Chondrocyte (in vitro differentiated cells): ENCODE data around the gene LPP. TPM values are rescaled to one million over a fixed set of nuclear protein-coding genes. Genes with fewer than 3 reads are reported as not detected.

Experiments
- DNase-seq: peaks from one replicate; pipeline ENCODE4 v3.0.0; 2021; ENCODE audit warnings: mixed read lengths, low spot score
- H3K27ac Mint-ChIP-seq: one replicate; pipeline ENCODE4 v1.8.0; 2021; ENCODE audit warnings: mild to moderate bottlenecking, moderate library complexity, mixed read lengths; ENCODE audit not compliant: unreplicated experiment
- H3K27me3 Mint-ChIP-seq: 2 replicates; pipeline ENCODE4 v1.8.0; 2021; ENCODE audit warnings: low read depth, mixed read lengths
- H3K36me3 Mint-ChIP-seq: 2 replicates; pipeline ENCODE4 v1.8.0; 2021; ENCODE audit warnings: low read depth, mixed read lengths
- H3K4me1 Mint-ChIP-seq: 2 replicates; pipeline ENCODE4 v1.8.0; 2021; ENCODE audit warnings: low read depth, mild to moderate bottlenecking, mixed read lengths
- H3K4me3 Mint-ChIP-seq: one replicate; pipeline ENCODE4 v1.8.0; 2021; ENCODE audit warnings: mild to moderate bottlenecking, moderate library complexity, mixed read lengths; ENCODE audit not compliant: unreplicated experiment
- H3K9me3 Mint-ChIP-seq: 2 replicates; pipeline ENCODE4 v1.8.0; 2021; ENCODE audit warnings: low read depth, mixed read lengths
- total RNA-seq: library from RNA; stranded (reverse); gene quantifications from 3 replicates; pipeline ENCODE4 v1.2.1, GENCODE V29; 2021
- TF ChIP-seq, protein P1 (sequence below): fragments of 200-600 bp; sonication (generic); IDR thresholded peaks from 2 replicates; pipeline ENCODE4 v1.5.0; 2021; ENCODE audit warnings: antibody characterized with exemption, mild to moderate bottlenecking, moderate library complexity

Gene LPP
- total RNA-seq, 1 donor from 2014 or later, result 295 TPM

DNA sequence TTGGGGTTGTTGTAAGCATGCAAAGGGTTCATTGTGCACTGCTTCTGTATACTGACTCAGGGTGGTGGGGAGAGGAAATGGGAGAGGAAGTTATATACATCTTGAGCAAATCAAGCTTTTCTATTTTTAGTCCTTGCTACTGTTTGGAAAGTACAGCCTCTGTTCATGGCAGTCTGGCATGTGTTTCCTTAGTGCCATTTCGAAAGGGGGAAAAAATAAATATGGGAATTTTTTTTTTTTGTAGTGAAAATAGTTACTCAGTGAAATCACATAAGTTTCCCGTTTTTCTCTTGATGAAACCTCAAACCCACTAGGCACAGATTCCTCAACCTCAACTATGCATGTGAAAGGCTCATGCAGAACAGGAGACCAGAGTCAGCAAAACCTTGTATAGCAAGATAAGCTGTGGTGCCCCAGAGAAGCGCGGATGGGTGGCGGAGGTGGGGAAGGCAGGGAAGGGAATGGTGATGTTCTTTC, 353.3 kb downstream of the LPP start:
- Mint-ChIP-seq H3K9me3 (peaks cover 18% of the 10 kb centered on the region), H3K36me3 (peaks cover 16% of the 10 kb centered on the region), H3K4me3 (peak overlapping the region; percentile 24), H3K27me3 (no peaks in the 10 kb centered on the region), H3K4me1 (peaks cover 67% of the 10 kb centered on the region), H3K27ac (peak overlapping the region; percentile 95)
- DNase-seq, result no peak
- TF ChIP-seq, protein P1, sequence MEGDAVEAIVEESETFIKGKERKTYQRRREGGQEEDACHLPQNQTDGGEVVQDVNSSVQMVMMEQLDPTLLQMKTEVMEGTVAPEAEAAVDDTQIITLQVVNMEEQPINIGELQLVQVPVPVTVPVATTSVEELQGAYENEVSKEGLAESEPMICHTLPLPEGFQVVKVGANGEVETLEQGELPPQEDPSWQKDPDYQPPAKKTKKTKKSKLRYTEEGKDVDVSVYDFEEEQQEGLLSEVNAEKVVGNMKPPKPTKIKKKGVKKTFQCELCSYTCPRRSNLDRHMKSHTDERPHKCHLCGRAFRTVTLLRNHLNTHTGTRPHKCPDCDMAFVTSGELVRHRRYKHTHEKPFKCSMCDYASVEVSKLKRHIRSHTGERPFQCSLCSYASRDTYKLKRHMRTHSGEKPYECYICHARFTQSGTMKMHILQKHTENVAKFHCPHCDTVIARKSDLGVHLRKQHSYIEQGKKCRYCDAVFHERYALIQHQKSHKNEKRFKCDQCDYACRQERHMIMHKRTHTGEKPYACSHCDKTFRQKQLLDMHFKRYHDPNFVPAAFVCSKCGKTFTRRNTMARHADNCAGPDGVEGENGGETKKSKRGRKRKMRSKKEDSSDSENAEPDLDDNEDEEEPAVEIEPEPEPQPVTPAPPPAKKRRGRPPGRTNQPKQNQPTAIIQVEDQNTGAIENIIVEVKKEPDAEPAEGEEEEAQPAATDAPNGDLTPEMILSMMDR, result no peak

GRCh38 chr3:188508454-188508853, 354.5 kb downstream of the LPP start:
- peak overlapping the region; percentile 95 for H3K27ac Mint-ChIP-seq
- H3K4me1 Mint-ChIP-seq, result peaks cover 73% of the 10 kb centered on the region
- peaks cover 17% of the 10 kb centered on the region for H3K9me3 Mint-ChIP-seq
- H3K4me3 Mint-ChIP-seq, result no peak overlapping the region
- no peak for DNase-seq
- peaks cover 13% of the 10 kb centered on the region for H3K36me3 Mint-ChIP-seq
- H3K27me3 Mint-ChIP-seq, result no peaks in the 10 kb centered on the region
- TF ChIP-seq, protein P1, result no peak

- Mint-ChIP-seq H3K27me3 (no peaks in the 10 kb centered on the region), H3K4me3 (no peak overlapping the region), H3K9me3 (peaks cover 8% of the 10 kb centered on the region), H3K4me1 (peaks cover 74% of the 10 kb centered on the region), H3K36me3 (peaks cover 5% of the 10 kb centered on the region), H3K27ac (peak overlapping the region; percentile 29)
- no peak for DNase-seq
- TF ChIP-seq, protein P1, result no peak
Measured at GRCh38 chr3:188509316-188509715, 355.4 kb downstream of the LPP start.

DNA sequence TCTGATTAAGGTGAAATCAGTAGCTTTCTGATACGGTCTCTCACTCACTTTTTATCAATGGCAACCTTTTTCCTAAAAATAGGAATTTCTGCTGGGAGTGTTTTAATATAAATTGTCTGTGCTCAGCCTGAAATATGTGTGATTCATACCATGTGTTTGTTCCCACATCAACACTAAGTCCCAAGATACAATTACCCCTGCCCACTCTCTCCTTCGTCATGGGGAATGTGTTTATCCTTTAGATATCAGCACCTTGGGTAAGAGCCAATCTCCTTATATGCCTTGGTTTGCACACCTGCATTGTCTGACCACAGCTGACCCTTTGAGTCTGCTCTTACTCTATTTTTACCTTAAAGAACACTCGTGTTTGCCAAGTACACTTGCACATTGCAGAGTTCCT, 356.4 kb downstream of the LPP start:
- no peak for DNase-seq
- H3K4me1 Mint-ChIP-seq, result peaks cover 71% of the 10 kb centered on the region
- peaks cover under 1% of the 10 kb centered on the region for H3K36me3 Mint-ChIP-seq
- peak overlapping the region; percentile 86 for H3K27ac Mint-ChIP-seq
- peaks cover under 1% of the 10 kb centered on the region for H3K9me3 Mint-ChIP-seq
- no peak overlapping the region for H3K4me3 Mint-ChIP-seq
- H3K27me3 Mint-ChIP-seq, result no peaks in the 10 kb centered on the region
- TF ChIP-seq, protein P1, result no peak

DNA sequence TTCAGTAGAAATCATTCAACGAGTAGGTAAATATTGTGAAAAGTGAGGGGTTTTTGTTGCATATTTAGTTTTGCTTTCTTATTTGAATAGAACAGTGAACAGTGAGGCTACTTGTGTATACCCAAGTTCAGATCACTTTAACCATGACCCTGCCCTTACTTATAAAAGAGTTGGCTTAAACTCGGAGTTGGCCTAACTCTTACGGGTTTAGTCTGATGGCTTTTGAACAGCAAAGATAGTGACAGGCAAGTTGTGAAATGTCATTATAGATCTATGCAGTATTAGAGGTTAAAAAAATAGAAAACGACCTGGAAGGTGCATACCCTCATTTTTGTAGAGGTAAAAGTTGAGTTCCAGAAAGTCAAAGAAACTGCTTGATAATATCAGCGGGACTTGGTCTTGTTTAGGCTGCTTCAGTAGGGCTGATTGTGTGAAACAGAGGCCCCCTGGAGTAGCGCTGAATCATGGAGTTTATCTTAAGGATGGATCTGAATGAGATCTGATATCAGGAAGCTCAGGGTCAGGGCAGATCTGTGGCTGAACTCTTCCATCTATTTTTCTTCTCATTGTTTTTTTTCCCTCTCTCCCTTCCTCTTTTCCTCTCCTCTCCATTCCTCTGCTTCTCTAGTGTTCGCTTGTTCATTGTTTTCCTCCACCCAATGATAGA, 359.8 kb downstream of the LPP start:
- Mint-ChIP-seq H3K36me3 (peaks cover 4% of the 10 kb centered on the region), H3K27me3 (no peaks in the 10 kb centered on the region), H3K4me1 (peaks cover 46% of the 10 kb centered on the region), H3K27ac (peak overlapping the region; percentile 86), H3K4me3 (no peak overlapping the region), H3K9me3 (peaks cover 3% of the 10 kb centered on the region)
- DNase-seq, result no peak
- TF ChIP-seq, protein P1, result no peak
